T-helper 17 cell (primary cell): Measurements from ENCODE around the gene SCAPER. TPM values are rescaled to one million over a fixed set of nuclear protein-coding genes. Genes with fewer than 3 reads are reported as not detected.

Source experiments
- ATAC-seq: fragments of 150-1000 bp; cut with Tn5 transposase; 2 replicates; pipeline ENCODE4 v1.10.0; 2021; ENCODE audit warnings: mild to moderate bottlenecking, moderate library complexity
- DNase-seq, 3 donors: peaks; one replicate each; pipeline versions ENCODE4 v3.0.0 to v3.0.0-alpha.2; 2020 to 2021
- H3K9me3 ChIP-seq: one replicate; pipeline ENCODE4 v1.7.0; 2013; ENCODE audit warnings: low read length, mild to moderate bottlenecking; ENCODE audit not compliant: control insufficient read depth, poor library complexity, severe bottlenecking
- H3K27ac Mint-ChIP-seq: one replicate; pipeline ENCODE4 v1.8.0; 2022; ENCODE audit warnings: mild to moderate bottlenecking, moderate library complexity, mixed read lengths
- H3K27me3 Mint-ChIP-seq: one replicate; pipeline ENCODE4 v1.8.0; 2022; ENCODE audit warnings: mixed read lengths
- H3K36me3 Mint-ChIP-seq: one replicate; pipeline ENCODE4 v1.8.0; 2022; ENCODE audit warnings: low read depth, mixed read lengths
- H3K4me1 Mint-ChIP-seq: one replicate; pipeline ENCODE4 v1.8.0; 2022; ENCODE audit warnings: mild to moderate bottlenecking, mixed read lengths
- H3K4me3 Mint-ChIP-seq: one replicate; pipeline ENCODE4 v1.8.0; 2022; ENCODE audit warnings: mild to moderate bottlenecking, moderate library complexity, mixed read lengths
- total RNA-seq, 4 donors: library from RNA in 2 of 4; stranded (reverse) in 2 of 4; gene quantifications; one replicate each; pipeline ENCODE4 v1.2.3 and lab custom pipeline; 2022 to 2026

Gene SCAPER
- total RNA-seq, 2 donors from 2014 or later, result 33.7 to 36.6 TPM

- peaks cover 16% of the 10 kb centered on the region for H3K36me3 Mint-ChIP-seq
Observed at GRCh38 chr15:76663529-76663928, 241.6 kb downstream of the SCAPER start.

GRCh38 chr15:76648732-76649444, 256.3 kb downstream of the SCAPER start:
- ATAC-seq (no peak), DNase-seq (no peak)
- no peak overlapping the region for H3K27ac Mint-ChIP-seq
- H3K4me3 Mint-ChIP-seq, result no peak overlapping the region
- no peaks in the 10 kb centered on the region for H3K9me3 ChIP-seq
- H3K36me3 Mint-ChIP-seq, result peaks cover 13% of the 10 kb centered on the region
- H3K27me3 Mint-ChIP-seq, result no peaks in the 10 kb centered on the region
- H3K4me1 Mint-ChIP-seq, result no peaks in the 10 kb centered on the region

More at GRCh38 chr15:76663529-76663928, 241.6 kb downstream of the SCAPER start:
- Mint-ChIP-seq H3K27ac (no peak overlapping the region), H3K27me3 (no peaks in the 10 kb centered on the region), H3K4me1 (peaks cover 2% of the 10 kb centered on the region), H3K4me3 (no peak overlapping the region)
- H3K9me3 ChIP-seq, result no peaks in the 10 kb centered on the region
- DNase-seq (no peak), ATAC-seq (no peak)

GRCh38 chr15:76647612-76648011, 257.5 kb downstream of the SCAPER start:
- Mint-ChIP-seq H3K4me1 (no peaks in the 10 kb centered on the region), H3K27ac (no peak overlapping the region), H3K27me3 (no peaks in the 10 kb centered on the region), H3K4me3 (no peak overlapping the region), H3K36me3 (peaks cover 8% of the 10 kb centered on the region)
- H3K9me3 ChIP-seq, result no peaks in the 10 kb centered on the region
- ATAC-seq (no peak), DNase-seq (no peak)

GRCh38 chr15:76644646-76645045, 260.5 kb downstream of the SCAPER start:
- H3K36me3 Mint-ChIP-seq, result peaks cover 8% of the 10 kb centered on the region
- no peaks in the 10 kb centered on the region for H3K4me1 Mint-ChIP-seq
- H3K9me3 ChIP-seq, result no peaks in the 10 kb centered on the region
- H3K4me3 Mint-ChIP-seq, result no peak overlapping the region
- peak overlapping the region; percentile 14 for H3K27ac Mint-ChIP-seq
- DNase-seq, result no peak
- no peak for ATAC-seq
- no peaks in the 10 kb centered on the region for H3K27me3 Mint-ChIP-seq

GRCh38 chr15:76642671-76643070, 262.5 kb downstream of the SCAPER start:
- H3K4me3 Mint-ChIP-seq, result no peak overlapping the region
- H3K27me3 Mint-ChIP-seq, result no peaks in the 10 kb centered on the region
- H3K4me1 Mint-ChIP-seq, result no peaks in the 10 kb centered on the region
- no peak for DNase-seq
- no peak overlapping the region for H3K27ac Mint-ChIP-seq
- peaks cover 12% of the 10 kb centered on the region for H3K36me3 Mint-ChIP-seq
- no peak for ATAC-seq
- no peaks in the 10 kb centered on the region for H3K9me3 ChIP-seq

GRCh38 chr15:76637166-76637565, 268.0 kb downstream of the SCAPER start:
- no peak overlapping the region for H3K4me3 Mint-ChIP-seq
- DNase-seq (no peak), ATAC-seq (no peak)
- no peaks in the 10 kb centered on the region for H3K27me3 Mint-ChIP-seq
- H3K27ac Mint-ChIP-seq, result no peak overlapping the region
- H3K9me3 ChIP-seq, result no peaks in the 10 kb centered on the region
- H3K36me3 Mint-ChIP-seq, result peaks cover 8% of the 10 kb centered on the region
- H3K4me1 Mint-ChIP-seq, result no peaks in the 10 kb centered on the region

- ATAC-seq (no peak), DNase-seq (no peak)
- Mint-ChIP-seq H3K27me3 (no peaks in the 10 kb centered on the region), H3K4me1 (no peaks in the 10 kb centered on the region), H3K36me3 (peaks cover 8% of the 10 kb centered on the region), H3K4me3 (no peak overlapping the region), H3K27ac (no peak overlapping the region)
- no peaks in the 10 kb centered on the region for H3K9me3 ChIP-seq
Observed at GRCh38 chr15:76636059-76636458, 269.1 kb downstream of the SCAPER start.

GRCh38 chr15:76626611-76627010, 278.5 kb downstream of the SCAPER start:
- Mint-ChIP-seq H3K27me3 (no peaks in the 10 kb centered on the region), H3K27ac (no peak overlapping the region), H3K4me1 (no peaks in the 10 kb centered on the region), H3K36me3 (no peaks in the 10 kb centered on the region), H3K4me3 (no peak overlapping the region)
- ATAC-seq (no peak), DNase-seq (no peak)
- no peaks in the 10 kb centered on the region for H3K9me3 ChIP-seq

GRCh38 chr15:76625267-76625666, 279.9 kb downstream of the SCAPER start:
- Mint-ChIP-seq H3K4me1 (no peaks in the 10 kb centered on the region), H3K27ac (no peak overlapping the region), H3K27me3 (no peaks in the 10 kb centered on the region), H3K36me3 (peaks cover 3% of the 10 kb centered on the region), H3K4me3 (no peak overlapping the region)
- DNase-seq (no peak), ATAC-seq (no peak)
- H3K9me3 ChIP-seq, result no peaks in the 10 kb centered on the region

- no peaks in the 10 kb centered on the region for H3K27me3 Mint-ChIP-seq
- peaks cover 6% of the 10 kb centered on the region for H3K36me3 Mint-ChIP-seq
- H3K4me1 Mint-ChIP-seq, result no peaks in the 10 kb centered on the region
- DNase-seq, result no peak
- H3K9me3 ChIP-seq, result peaks cover 4% of the 10 kb centered on the region
- ATAC-seq, result no peak
- no peak overlapping the region for H3K27ac Mint-ChIP-seq
- H3K4me3 Mint-ChIP-seq, result no peak overlapping the region
Observed at GRCh38 chr15:76614725-76615124, 290.4 kb downstream of the SCAPER start.

- no peaks in the 10 kb centered on the region for H3K27me3 Mint-ChIP-seq
- H3K27ac Mint-ChIP-seq, result no peak overlapping the region
- peaks cover 5% of the 10 kb centered on the region for H3K36me3 Mint-ChIP-seq
- no peak overlapping the region for H3K4me3 Mint-ChIP-seq
- H3K4me1 Mint-ChIP-seq, result no peaks in the 10 kb centered on the region
- H3K9me3 ChIP-seq, result no peaks in the 10 kb centered on the region
- ATAC-seq (no peak), DNase-seq (no peak)
Observed at GRCh38 chr15:76588811-76589747, 316.1 kb downstream of the SCAPER start.

- ATAC-seq, result no peak
- Mint-ChIP-seq H3K4me3 (no peak overlapping the region), H3K4me1 (no peaks in the 10 kb centered on the region), H3K27ac (no peak overlapping the region), H3K27me3 (no peaks in the 10 kb centered on the region), H3K36me3 (peaks cover 6% of the 10 kb centered on the region)
- DNase-seq, result no peak
- H3K9me3 ChIP-seq, result no peaks in the 10 kb centered on the region
Observed at GRCh38 chr15:76585576-76585897, 319.6 kb downstream of the SCAPER start.

- DNase-seq (no peak), ATAC-seq (no peak)
- Mint-ChIP-seq H3K36me3 (peaks cover 6% of the 10 kb centered on the region), H3K27ac (no peak overlapping the region), H3K4me3 (no peak overlapping the region), H3K4me1 (no peaks in the 10 kb centered on the region), H3K27me3 (no peaks in the 10 kb centered on the region)
- H3K9me3 ChIP-seq, result no peaks in the 10 kb centered on the region
Observed at GRCh38 chr15:76584868-76585575, 320.1 kb downstream of the SCAPER start.
